ENCODE measurements around the gene DVL2. TPM values are rescaled to one million over a fixed set of nuclear protein-coding genes. Genes with fewer than 3 reads are reported as not detected.
A peak's percentile ranks its signal among the peaks of the same experiment; 100 is the strongest.

Gene DVL2
- polyA plus RNA-seq, 1 experiment: 5.1 TPM

DNA sequence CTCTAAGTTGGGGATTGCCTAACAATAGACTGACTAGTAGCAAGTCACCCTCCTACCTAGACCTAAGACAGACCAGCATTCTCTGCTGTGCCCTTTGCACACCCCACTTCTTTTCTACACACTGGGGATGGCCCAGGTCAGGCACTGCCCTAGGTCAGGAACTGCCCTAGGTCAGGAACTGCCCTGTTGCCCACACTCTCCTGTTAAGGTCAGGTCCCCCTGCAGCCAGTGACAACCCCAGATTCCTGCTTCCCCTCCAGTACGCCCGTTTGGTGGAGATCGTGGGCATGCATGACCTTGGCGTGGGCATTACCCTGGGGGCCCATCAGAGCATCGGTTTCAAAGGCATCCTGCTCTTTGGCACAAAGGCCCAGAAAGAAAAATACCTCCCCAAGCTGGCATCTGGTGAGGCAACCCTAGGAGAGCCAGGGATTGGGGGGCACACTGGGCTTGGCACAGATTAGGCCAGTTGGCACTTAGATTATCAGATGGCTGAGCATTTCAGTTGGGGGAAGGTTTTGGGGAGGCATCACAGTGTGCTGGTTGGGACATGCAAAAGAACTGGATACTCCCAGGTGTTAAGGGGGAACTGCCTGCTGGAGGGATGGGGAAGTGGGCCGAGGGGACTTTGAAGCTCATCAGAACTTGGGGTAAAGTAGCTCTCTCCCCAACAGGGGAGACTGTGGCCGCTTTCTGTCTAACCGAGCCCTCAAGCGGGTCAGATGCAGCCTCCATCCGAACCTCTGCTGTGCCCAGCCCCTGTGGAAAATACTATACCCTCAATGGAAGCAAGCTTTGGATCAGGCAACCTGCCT, 12.8 kb downstream of the DVL2 start:
- POLR2A ChIA-PET: interaction anchor here (1.9 to 4.2 kb wide), 5 partner anchors 12 to 75 kb away, joined by 8 to 42 read pairs (median 10); partner anchors contain the start of genes CTDNEP1, DVL2, ELP5 and GABARAP
- peak overlapping the region; percentile 11 for H3K27ac ChIP-seq (ENCODE audit: low read depth, low read length)

DNA sequence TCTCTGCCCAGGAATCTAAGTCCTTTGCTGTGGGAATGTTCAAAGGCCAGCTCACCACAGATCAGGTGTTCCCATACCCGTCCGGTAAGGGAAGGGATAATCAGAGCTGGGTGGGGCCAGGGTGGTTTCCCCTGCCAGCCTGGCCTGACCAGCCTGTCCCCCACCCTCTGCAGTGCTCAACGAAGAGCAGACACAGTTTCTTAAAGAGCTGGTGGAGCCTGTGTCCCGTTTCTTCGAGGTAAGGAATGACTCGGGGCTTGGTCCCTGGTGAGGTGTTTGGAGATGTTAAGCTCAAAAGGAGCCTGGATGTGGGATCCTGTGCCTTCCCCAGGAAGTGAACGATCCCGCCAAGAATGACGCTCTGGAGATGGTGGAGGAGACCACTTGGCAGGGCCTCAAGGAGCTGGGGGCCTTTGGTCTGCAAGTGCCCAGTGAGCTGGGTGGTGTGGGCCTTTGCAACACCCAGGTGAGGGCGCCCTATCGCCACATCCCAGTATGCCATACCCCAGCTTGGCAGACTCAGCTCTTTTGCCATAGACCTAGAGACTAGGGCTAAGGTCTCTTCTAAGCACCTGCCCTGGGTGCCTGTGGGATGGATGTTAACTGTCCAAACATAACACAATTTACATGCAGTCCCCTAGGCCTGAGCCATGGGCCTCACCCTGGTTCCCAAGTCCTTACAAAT, 13.6 kb downstream of the DVL2 start:
- H3K27ac ChIP-seq (ENCODE audit: low read depth, low read length): peak overlapping the region; percentile 87
- DNase-seq (ENCODE audit: low read depth, low spot score): no peak
- CTCF ChIA-PET: interaction anchor here (0.8 to 2.1 kb wide), 6 partner anchors 11 to 175 kb away, joined by 3 to 10 read pairs (median 4); no protein-coding TSS in a partner anchor
- peak overlapping the region; percentile 86 for H3K4me3 ChIP-seq (ENCODE audit: low read depth, low read length)
- H3K27me3 ChIP-seq (ENCODE audit: control insufficient read depth, insufficient read depth, low read length): no peaks in the 10 kb centered on the region
- POLR2A ChIA-PET: interaction anchor here (1.8 to 4.2 kb wide), 6 partner anchors 13 to 175 kb away, joined by 8 to 42 read pairs (median 10); partner anchors contain the start of genes CTDNEP1, DVL2, ELP5 and GABARAP
- no peaks in the 10 kb centered on the region; the same call in 1 of the 2 replicates for H3K9me3 ChIP-seq (ENCODE audit: control insufficient read depth, insufficient read depth, low read length)
- TF ChIP-seq, protein P1, sequence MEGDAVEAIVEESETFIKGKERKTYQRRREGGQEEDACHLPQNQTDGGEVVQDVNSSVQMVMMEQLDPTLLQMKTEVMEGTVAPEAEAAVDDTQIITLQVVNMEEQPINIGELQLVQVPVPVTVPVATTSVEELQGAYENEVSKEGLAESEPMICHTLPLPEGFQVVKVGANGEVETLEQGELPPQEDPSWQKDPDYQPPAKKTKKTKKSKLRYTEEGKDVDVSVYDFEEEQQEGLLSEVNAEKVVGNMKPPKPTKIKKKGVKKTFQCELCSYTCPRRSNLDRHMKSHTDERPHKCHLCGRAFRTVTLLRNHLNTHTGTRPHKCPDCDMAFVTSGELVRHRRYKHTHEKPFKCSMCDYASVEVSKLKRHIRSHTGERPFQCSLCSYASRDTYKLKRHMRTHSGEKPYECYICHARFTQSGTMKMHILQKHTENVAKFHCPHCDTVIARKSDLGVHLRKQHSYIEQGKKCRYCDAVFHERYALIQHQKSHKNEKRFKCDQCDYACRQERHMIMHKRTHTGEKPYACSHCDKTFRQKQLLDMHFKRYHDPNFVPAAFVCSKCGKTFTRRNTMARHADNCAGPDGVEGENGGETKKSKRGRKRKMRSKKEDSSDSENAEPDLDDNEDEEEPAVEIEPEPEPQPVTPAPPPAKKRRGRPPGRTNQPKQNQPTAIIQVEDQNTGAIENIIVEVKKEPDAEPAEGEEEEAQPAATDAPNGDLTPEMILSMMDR (IDR thresholded peaks at IDR 0.05; ENCODE audit: low read depth, low read length): peak; percentile 35

More for the DNA sequence above, 12.8 kb downstream of the DVL2 start:
- TF ChIP-seq, protein P1 (IDR thresholded peaks at IDR 0.05; ENCODE audit: low read depth, low read length): no peak
- DNase-seq (ENCODE audit: low read depth, low spot score): no peak
- CTCF ChIA-PET: interaction anchor here (0.9 to 2.0 kb wide), 4 partner anchors 11 to 75 kb away, joined by 3 to 9 read pairs (median 4); no protein-coding TSS in a partner anchor
- H3K27me3 ChIP-seq (ENCODE audit: control insufficient read depth, insufficient read depth, low read length): no peaks in the 10 kb centered on the region
- H3K4me3 ChIP-seq (ENCODE audit: low read depth, low read length): peak overlapping the region; percentile 86
- H3K9me3 ChIP-seq (ENCODE audit: control insufficient read depth, insufficient read depth, low read length): no peaks in the 10 kb centered on the region; the same call in 1 of the 2 replicates

DNA sequence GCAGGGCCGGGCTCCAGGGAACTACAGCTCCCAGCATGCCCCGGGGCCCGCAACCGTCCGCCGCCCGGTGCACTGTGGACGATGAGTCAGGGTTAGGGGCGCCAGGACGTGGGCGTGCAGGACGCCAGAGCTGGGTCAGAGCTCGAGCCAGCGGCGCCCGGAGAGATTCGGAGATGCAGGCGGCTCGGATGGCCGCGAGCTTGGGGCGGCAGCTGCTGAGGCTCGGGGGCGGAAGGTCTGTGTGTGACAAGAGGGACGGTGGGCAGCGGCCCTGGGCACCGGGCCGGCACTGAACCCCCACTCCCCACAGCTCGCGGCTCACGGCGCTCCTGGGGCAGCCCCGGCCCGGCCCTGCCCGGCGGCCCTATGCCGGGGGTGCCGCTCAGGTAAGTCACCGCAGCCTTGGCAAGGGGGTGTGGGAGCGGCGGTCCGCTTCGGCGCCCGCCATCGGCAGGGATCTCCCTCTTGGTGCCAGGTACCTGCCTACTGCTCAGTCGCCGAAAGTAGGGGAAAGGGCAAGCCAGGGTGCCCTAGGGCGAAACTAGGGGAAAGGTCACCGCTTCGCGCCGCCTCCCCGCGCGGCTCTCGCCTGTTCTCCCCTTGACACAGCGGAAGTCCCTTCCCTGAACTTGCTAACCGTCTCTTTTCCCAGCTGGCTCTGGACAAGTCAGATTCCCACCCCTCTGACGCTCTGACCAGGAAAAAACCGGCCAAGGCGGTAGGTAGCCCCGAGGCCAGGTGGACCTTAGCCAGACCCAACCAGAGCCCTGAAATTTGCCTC, 14.3 kb downstream of the DVL2 start, which contains the start of the genes ACADVL and DLG4:
Gene ACADVL (plus strand): TSS at position 127 of the 781 bp plus-strand sequence. CDS start 47 bp downstream, at position 174.
Gene DLG4 (minus strand): TSS at position 25 of the 781 bp plus-strand sequence.
- peak; percentile 74 for DNase-seq (ENCODE audit: low read depth, low spot score)
- Histone ChIP-seq H3K27me3 (ENCODE audit: control insufficient read depth, insufficient read depth, low read length) (no peaks in the 10 kb centered on the region), H3K27ac (ENCODE audit: low read depth, low read length) (peak within 1 kb of the TSS; percentile 87), H3K4me3 (ENCODE audit: low read depth, low read length) (peak within 1 kb of the TSS; percentile 86), H3K9me3 (ENCODE audit: control insufficient read depth, insufficient read depth, low read length) (no peaks in the 10 kb centered on the region; the same call in 1 of the 2 replicates)
- TF ChIP-seq, protein P1 (IDR thresholded peaks at IDR 0.05; ENCODE audit: low read depth, low read length): no peak
- ChIA-PET CTCF (interaction anchor here (0.8 to 2.1 kb wide), 5 partner anchors 17 to 174 kb away, joined by 3 to 10 read pairs (median 5); no protein-coding TSS in a partner anchor), POLR2A (interaction anchor here (0.5 to 4.2 kb wide), 10 partner anchors 14 to 984 kb away, joined by 3 to 42 read pairs (median 8); partner anchors contain the start of genes CTDNEP1, DVL2, ELP5 and GABARAP)

DNA sequence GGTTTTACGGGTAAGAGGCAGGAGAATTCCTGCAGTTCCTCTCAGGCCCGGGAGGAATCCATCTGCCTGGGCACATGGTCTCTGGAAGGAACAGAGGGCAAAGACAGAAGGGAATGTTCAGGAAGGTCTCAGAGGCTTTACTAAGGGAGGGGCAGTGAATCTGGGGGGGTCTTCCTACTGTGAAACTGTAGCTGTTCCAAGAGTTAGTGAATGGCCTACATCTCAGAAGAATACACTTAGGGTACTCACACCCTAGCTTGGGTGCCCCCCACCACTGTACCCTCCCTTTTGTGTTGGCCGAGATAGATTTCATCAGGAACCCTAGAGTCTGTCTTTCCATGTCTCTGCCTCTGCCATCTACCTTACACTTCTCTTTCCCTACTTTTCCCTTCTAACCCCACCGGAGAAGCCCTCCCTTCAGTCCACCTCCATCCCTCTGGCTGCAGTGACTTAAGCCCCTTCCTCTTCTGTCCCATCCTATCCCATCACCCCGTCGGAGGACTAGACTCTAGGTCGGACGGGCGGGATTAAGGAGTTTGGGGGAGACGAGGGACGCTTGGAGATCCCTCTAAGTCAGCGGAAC, 15.0 kb downstream of the DVL2 start:
- H3K27ac ChIP-seq (ENCODE audit: low read depth, low read length): peak overlapping the region; percentile 39
- H3K27me3 ChIP-seq (ENCODE audit: control insufficient read depth, insufficient read depth, low read length): no peaks in the 10 kb centered on the region
- POLR2A ChIA-PET: interaction anchor here (0.7 to 4.2 kb wide), 9 partner anchors 15 to 183 kb away, joined by 3 to 42 read pairs (median 8); partner anchors contain the start of genes CTDNEP1, DVL2, ELP5 and GABARAP
- CTCF ChIA-PET: interaction anchor here (2.1 kb wide), 1 partner anchor 174 kb away, joined by 10 read pairs; no protein-coding TSS in a partner anchor
- H3K9me3 ChIP-seq (ENCODE audit: control insufficient read depth, insufficient read depth, low read length): no peaks in the 10 kb centered on the region; the same call in 1 of the 2 replicates
- H3K4me3 ChIP-seq (ENCODE audit: low read depth, low read length): peak overlapping the region; percentile 86
- TF ChIP-seq, protein P1 (IDR thresholded peaks at IDR 0.05; ENCODE audit: low read depth, low read length): no peak
- no peak for DNase-seq (ENCODE audit: low read depth, low spot score)

All from AG04450 (cell line).